Heart left ventricle (tissue), 13 donors: Measurements from ENCODE around the gene SNX5.

Experiments
- POLR2A ChIP-seq, 2 donors: fragments of 450-650 bp; IDR thresholded peaks; one replicate each; pipeline ENCODE4 v1.6.1; 2017; ENCODE audit warnings: antibody characterized with exemption in 2 of 2, mild to moderate bottlenecking in 2 of 2, moderate library complexity in 2 of 2
- TF ChIP-seq, protein P1 (sequence below), 12 donors: fragments of 200-600 bp; sonication (generic) in 4 of 12; IDR thresholded peaks; one replicate each; pipeline versions ENCODE4 v1.5.0 to v1.8.0; 2018 to 2022; ENCODE audit warnings: antibody characterized with exemption in 12 of 12, mild to moderate bottlenecking in 5 of 12
- donor health status: ischemic (EF 13 %, LVEDD 7.1; RV severe dilation, severe dysfunction).
- donor health status: DM: no; HTN: yes; CAD: no.
- donor health status: DM: no; HTN: no; CAD: no.
- donor health status: ischemic (EF 25% LVEDD 6.9; RV normal size, moderate dysfunction).
- donor health status: ischemic (EF 25% LVEDD 5.7; RV mildly dilated, moderate dysfunction).
- donor health status: ischemic (EF 35%, LVEDD 5.7; RV mildly dilated, moderate dysfunction).
- donor health status: nonischemic (EF 11% LVEDD 7.7; RV severe dilation, severe dysfunction).
- donor health status: DM: yes; HTN: yes; CAD: no.
- donor health status: PGD.
- donor health status: ischemic (EF 29% LVEDD 5.4; RV normal size, mild dysfunction).
- donor health status: nonischemic (EF 23%, LVEDD 6.1; RV moderate dilation, normal function).

DNA sequence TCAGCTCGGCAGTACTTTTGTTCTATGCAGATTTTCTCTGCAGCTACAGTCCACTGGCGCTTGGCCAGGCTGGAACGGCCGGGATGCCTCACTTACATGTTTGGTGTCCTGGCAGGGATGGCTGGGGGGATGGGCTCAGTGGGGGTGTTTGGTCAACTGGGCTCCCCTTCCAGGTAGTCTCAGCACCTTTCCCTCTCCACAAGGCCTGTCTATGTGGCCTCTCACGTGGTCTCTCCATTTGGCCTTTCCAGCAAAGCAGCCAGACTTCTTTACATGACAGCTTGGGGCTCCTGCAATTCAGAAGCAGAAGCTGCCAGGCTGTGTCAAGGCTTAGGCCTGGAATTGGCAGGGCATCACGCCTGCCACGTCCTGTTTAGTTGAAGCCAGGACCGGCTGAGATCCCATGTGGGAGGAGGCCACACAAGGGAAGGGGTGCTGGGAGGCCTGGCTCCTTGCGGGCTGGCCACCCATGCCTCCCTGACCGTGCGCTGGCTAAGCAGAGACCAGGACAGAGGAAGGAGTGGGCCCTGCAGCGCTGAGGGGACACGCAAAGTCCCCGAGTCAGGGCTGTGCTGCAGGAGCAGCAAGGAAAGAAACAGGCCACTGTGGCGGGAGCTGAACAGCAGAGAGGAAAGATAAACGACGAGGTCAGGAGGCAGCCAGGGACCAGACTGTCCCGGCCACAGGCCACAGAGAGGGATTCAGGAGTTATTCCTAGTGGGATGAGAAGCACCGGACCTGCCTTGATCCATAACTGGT lies 39.1 kb upstream of the SNX5 start:
- no peak for TF ChIP-seq POLR2A (IDR thresholded peaks at IDR 0.05)
- TF ChIP-seq, protein P1, sequence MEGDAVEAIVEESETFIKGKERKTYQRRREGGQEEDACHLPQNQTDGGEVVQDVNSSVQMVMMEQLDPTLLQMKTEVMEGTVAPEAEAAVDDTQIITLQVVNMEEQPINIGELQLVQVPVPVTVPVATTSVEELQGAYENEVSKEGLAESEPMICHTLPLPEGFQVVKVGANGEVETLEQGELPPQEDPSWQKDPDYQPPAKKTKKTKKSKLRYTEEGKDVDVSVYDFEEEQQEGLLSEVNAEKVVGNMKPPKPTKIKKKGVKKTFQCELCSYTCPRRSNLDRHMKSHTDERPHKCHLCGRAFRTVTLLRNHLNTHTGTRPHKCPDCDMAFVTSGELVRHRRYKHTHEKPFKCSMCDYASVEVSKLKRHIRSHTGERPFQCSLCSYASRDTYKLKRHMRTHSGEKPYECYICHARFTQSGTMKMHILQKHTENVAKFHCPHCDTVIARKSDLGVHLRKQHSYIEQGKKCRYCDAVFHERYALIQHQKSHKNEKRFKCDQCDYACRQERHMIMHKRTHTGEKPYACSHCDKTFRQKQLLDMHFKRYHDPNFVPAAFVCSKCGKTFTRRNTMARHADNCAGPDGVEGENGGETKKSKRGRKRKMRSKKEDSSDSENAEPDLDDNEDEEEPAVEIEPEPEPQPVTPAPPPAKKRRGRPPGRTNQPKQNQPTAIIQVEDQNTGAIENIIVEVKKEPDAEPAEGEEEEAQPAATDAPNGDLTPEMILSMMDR (IDR thresholded peaks at IDR 0.05): no peak
